PC-3 (cell line): Measurements from ENCODE around the gene BMF. TPM values are rescaled to one million over a fixed set of nuclear protein-coding genes. Genes with fewer than 3 reads are reported as not detected.

Source experiments
- ATAC-seq: fragments of 200-7000 bp; cut with Tn5 transposase; 2 replicates; pipeline ENCODE4 v1.9.1; 2020; ENCODE audit warnings: mild to moderate bottlenecking, moderate library complexity
- BruUV-seq: library from RNA; stranded (reverse); fragments of 400-500 nt; replicated peaks from 2 replicates; lab custom pipeline; 2021; lab: Mats Ljungman, UMichigan
- CTCF ChIA-PET: fragments of 300-600 bp; sonication (Branson Sonifier 250); formaldehyde crosslinking; loops from one replicate; lab custom pipeline; 2022; ENCODE audit warnings: antibody characterized with exemption; lab: Charles Lee
- POLR2A ChIA-PET: fragments of 300-600 bp; sonication (Branson Sonifier 250); formaldehyde crosslinking; loops from one replicate; lab custom pipeline; 2022; ENCODE audit warnings: antibody characterized with exemption; ENCODE audit not compliant: unreplicated experiment; lab: Charles Lee
- DNase-seq: peaks from one replicate; pipeline ENCODE4 v3.0.0-alpha.2; 2015
- H2AFZ ChIP-seq: fragments of 300-600 bp; sonication (generic); 2 replicates; pipeline ENCODE4 v1.6.0; 2016; ENCODE audit warnings: antibody characterized with exemption, low read length
- H3F3A ChIP-seq: fragments of 300-600 bp; sonication (generic); one replicate; pipeline ENCODE4 v1.6.0; 2017; ENCODE audit warnings: antibody characterized with exemption, low read length, control low read depth, mild to moderate bottlenecking; ENCODE audit not compliant: unreplicated experiment
- H3K27ac ChIP-seq: fragments of 300-600 bp; sonication (generic); 2 replicates; pipeline ENCODE4 v1.5.1; 2016; ENCODE audit warnings: mild to moderate bottlenecking, low read length
- H3K27me3 ChIP-seq: fragments of 300-600 bp; sonication (generic); 2 replicates; pipeline ENCODE4 v1.6.1; 2016; ENCODE audit warnings: low read length, mixed read lengths
- H3K36me3 ChIP-seq: fragments of 300-600 bp; sonication (generic); 2 replicates; pipeline ENCODE4 v1.6.1; 2016; ENCODE audit warnings: low read depth, mixed run types, low read length, mixed read lengths
- H3K4me1 ChIP-seq: fragments of 300-600 bp; sonication (generic); 2 replicates; pipeline ENCODE4 v1.5.1; 2016; ENCODE audit warnings: low read length; ENCODE audit not compliant: insufficient read depth
- H3K4me2 ChIP-seq: fragments of 300-600 bp; sonication (generic); 2 replicates; pipeline ENCODE4 v1.6.0; 2016; ENCODE audit warnings: low read length
- H3K4me3 ChIP-seq: fragments of 300-600 bp; sonication (generic); 2 replicates; pipeline ENCODE4 v1.5.1; 2016; ENCODE audit warnings: mild to moderate bottlenecking, low read length, mixed read lengths
- H3K79me2 ChIP-seq: fragments of 300-600 bp; sonication (generic); 2 replicates; pipeline ENCODE4 v1.6.1; 2017; ENCODE audit warnings: low read length, mixed read lengths
- H3K9ac ChIP-seq: fragments of 300-600 bp; sonication (generic); 2 replicates; pipeline ENCODE4 v1.6.0; 2016; ENCODE audit warnings: mild to moderate bottlenecking, low read length
- H3K9me2 ChIP-seq: fragments of 300-600 bp; sonication (generic); replicated peaks from 2 replicates; pipeline ENCODE4 v1.6.1; 2016; ENCODE audit warnings: mixed run types, low read length, mixed read lengths
- H3K9me3 ChIP-seq: fragments of 300-600 bp; sonication (generic); 2 replicates; pipeline ENCODE4 v1.6.1; 2016; ENCODE audit warnings: low read length, mixed read lengths
- H4K20me1 ChIP-seq: fragments of 300-600 bp; sonication (generic); 2 replicates; pipeline ENCODE4 v1.6.1; 2016; ENCODE audit warnings: low read length, mixed read lengths
- CTCF ChIP-seq: fragments of 300-600 bp; sonication (generic); conservative IDR thresholded peaks from 2 replicates; pipeline ENCODE4 v1.5.1; 2017; ENCODE audit warnings: antibody characterized with exemption, low read depth, mild to moderate bottlenecking, low read length
- EZH2 ChIP-seq: fragments of 300-600 bp; sonication (generic); IDR thresholded peaks from one replicate; pipeline ENCODE4 v1.6.1; 2017; ENCODE audit warnings: antibody characterized with exemption, mild to moderate bottlenecking, low read length; ENCODE audit not compliant: unreplicated experiment
- EZH2phosphoT487 ChIP-seq: fragments of 300-600 bp; sonication (generic); IDR thresholded peaks from 2 replicates; pipeline ENCODE4 v1.6.1; 2018; ENCODE audit warnings: mild to moderate bottlenecking, antibody characterized with exemption, low read length, borderline replicate concordance
- intact Hi-C: fragments of 100-400 bp; cut with micrococcal nuclease; formaldehyde crosslinking; loops from 2 replicates; pipeline ENCODE4 v1.9.0; 2023
- total RNA-seq: library from RNA; depleted of rRNA; stranded (reverse); fragments of >200 nt; gene quantifications from 2 replicates; pipeline ENCODE4 v1.2.3, GENCODE V29; 2014

The BMF gene
- total RNA-seq, 1 experiment from 2014 or later: 0.95 TPM

GRCh38 chr15:40085266-40085665 lies 23.4 kb downstream of the BMF start:
- ATAC-seq: no peak
- no peak overlapping the region for H2AFZ ChIP-seq
- ChIA-PET POLR2A (no interaction called here), CTCF (no interaction called here)
- peaks cover 24% of the 10 kb centered on the region for H3K4me1 ChIP-seq
- H3K36me3 ChIP-seq: no peaks in the 10 kb centered on the region
- H3K27ac ChIP-seq: no peak overlapping the region
- no peak for DNase-seq
- intact Hi-C loops: no loop called here
- BruUV-seq: no TSS peak
- H3K79me2 ChIP-seq: no peaks in the 10 kb centered on the region
- no peak overlapping the region for H3K9ac ChIP-seq
- TF ChIP-seq CTCF (no peak), EZH2phosphoT487 (no peak), EZH2 (no peak)
- H3K4me2 ChIP-seq: no peak overlapping the region
- H3F3A ChIP-seq: no peaks in the 10 kb centered on the region
- no peak overlapping the region for H3K4me3 ChIP-seq
- H3K9me2 ChIP-seq: no peaks in the 10 kb centered on the region
- no peaks in the 10 kb centered on the region for H3K27me3 ChIP-seq
- H3K9me3 ChIP-seq: no peaks in the 10 kb centered on the region
- no peaks in the 10 kb centered on the region for H4K20me1 ChIP-seq

GRCh38 chr15:40084650-40085049 lies 24.0 kb downstream of the BMF start:
- Histone ChIP-seq H3K4me1 (peaks cover 24% of the 10 kb centered on the region), H3K9me3 (no peaks in the 10 kb centered on the region)
- ATAC-seq: no peak

More at GRCh38 chr15:40084650-40085049, 24.0 kb downstream of the BMF start:
- no peak overlapping the region for H2AFZ ChIP-seq
- H3K36me3 ChIP-seq: no peaks in the 10 kb centered on the region
- peak; percentile 52 for DNase-seq
- BruUV-seq: no TSS peak
- H3K27me3 ChIP-seq: no peaks in the 10 kb centered on the region
- no peak overlapping the region for H3K27ac ChIP-seq
- no peaks in the 10 kb centered on the region for H3K9me2 ChIP-seq
- no peak overlapping the region for H3K9ac ChIP-seq
- intact Hi-C loops: no loop called here
- ChIA-PET CTCF (no interaction called here), POLR2A (no interaction called here)
- no peaks in the 10 kb centered on the region for H3F3A ChIP-seq
- TF ChIP-seq CTCF: no peak
- no peak for TF ChIP-seq EZH2
- TF ChIP-seq EZH2phosphoT487: no peak
- no peak overlapping the region for H3K4me3 ChIP-seq
- H3K79me2 ChIP-seq: no peaks in the 10 kb centered on the region
- H3K4me2 ChIP-seq: no peak overlapping the region
- no peaks in the 10 kb centered on the region for H4K20me1 ChIP-seq
